ENCODE measurements around the gene TCP11.
"Not testable (repeated sequence)": the region's sequence is repeated elsewhere in the genome, so short reads cannot be mapped to it uniquely, and the experiment has no call there.

The TCP11 gene

GRCh38 chr6:35142588-35143569 lies 1.7 kb upstream of the TCP11 start:
- DNase-seq = no peak

GRCh38 chr6:35140639-35141006 lies 516 bp downstream of the TCP11 start:
- DNase-seq = no peak

GRCh38 chr6:35139924-35140638 lies 1.1 kb downstream of the TCP11 start:
- DNase-seq = no peak

GRCh38 chr6:35139470-35139869 lies 1.7 kb downstream of the TCP11 start:
- DNase-seq = no peak

- not testable (repeated sequence) for DNase-seq
These were observed 2.9 kb downstream of the TCP11 start for GRCh38 chr6:35138191-35138590.

- DNase-seq = no peak
These were observed 5.0 kb downstream of the TCP11 start for GRCh38 chr6:35136185-35136584.

- DNase-seq = no peak
These were observed 12.6 kb downstream of the TCP11 start for GRCh38 chr6:35128496-35128895.

GRCh38 chr6:35128042-35128441 lies 13.1 kb downstream of the TCP11 start:
- DNase-seq = no peak

- no peak for DNase-seq
These were observed 16.8 kb downstream of the TCP11 start for GRCh38 chr6:35124356-35124755.

- no peak for DNase-seq
These were observed 20.4 kb downstream of the TCP11 start for GRCh38 chr6:35120746-35121145.

GRCh38 chr6:35108309-35108885 lies 32.7 kb downstream of the TCP11 start:
- no peak for DNase-seq

- not testable (repeated sequence) for DNase-seq
These were observed 33.4 kb downstream of the TCP11 start for GRCh38 chr6:35107761-35108160.

GRCh38 chr6:35107208-35107607 lies 33.9 kb downstream of the TCP11 start:
- DNase-seq = not testable (repeated sequence)

- not testable (repeated sequence) for DNase-seq
These were observed 35.1 kb downstream of the TCP11 start for GRCh38 chr6:35106061-35106460.

- no peak for DNase-seq
These were observed 36.1 kb downstream of the TCP11 start for GRCh38 chr6:35105078-35105477.

- no peak for DNase-seq
These were observed 42.0 kb downstream of the TCP11 start for GRCh38 chr6:35099116-35099515.

GRCh38 chr6:35096129-35096862 lies 44.8 kb downstream of the TCP11 start:
- DNase-seq = no peak

GRCh38 chr6:35094183-35094582 lies 47.0 kb downstream of the TCP11 start:
- DNase-seq = no peak

GRCh38 chr6:35093783-35094182 lies 47.4 kb downstream of the TCP11 start:
- DNase-seq = no peak

GRCh38 chr6:35093118-35093445 lies 48.1 kb downstream of the TCP11 start:
- no peak for DNase-seq

GRCh38 chr6:35092362-35093117 lies 48.6 kb downstream of the TCP11 start:
- no peak for DNase-seq

Data from activated gamma-delta T cell (primary cell).